B cell (primary cell): Measurements from ENCODE around the gene CPB2.

Source experiments
- CTCF ChIP-seq: fragments of 200-600 bp; IDR thresholded peaks from one replicate; pipeline ENCODE4 v1.8.0; 2022; ENCODE audit warnings: antibody characterized with exemption, mild to moderate bottlenecking
- EZH2 ChIP-seq: IDR thresholded peaks from 2 replicates; pipeline ENCODE4 v1.6.1; 2012; ENCODE audit warnings: borderline replicate concordance, low read depth, mild to moderate bottlenecking, moderate library complexity, low read length; ENCODE audit not compliant: insufficient read depth, poor library complexity, severe bottlenecking

GRCh38 chr13:46004491-46004890, 100.3 kb downstream of the CPB2 start:
- TF ChIP-seq CTCF = no peak
- no peak for TF ChIP-seq EZH2
